Measurements from ENCODE around the gene TSFM. TPM values are rescaled to one million over a fixed set of nuclear protein-coding genes. Genes with fewer than 3 reads are reported as not detected.

TSFM gene
- total and polyA plus RNA-seq, 7 donors = 31.5 to 74.3 (median 52.1) TPM

DNA sequence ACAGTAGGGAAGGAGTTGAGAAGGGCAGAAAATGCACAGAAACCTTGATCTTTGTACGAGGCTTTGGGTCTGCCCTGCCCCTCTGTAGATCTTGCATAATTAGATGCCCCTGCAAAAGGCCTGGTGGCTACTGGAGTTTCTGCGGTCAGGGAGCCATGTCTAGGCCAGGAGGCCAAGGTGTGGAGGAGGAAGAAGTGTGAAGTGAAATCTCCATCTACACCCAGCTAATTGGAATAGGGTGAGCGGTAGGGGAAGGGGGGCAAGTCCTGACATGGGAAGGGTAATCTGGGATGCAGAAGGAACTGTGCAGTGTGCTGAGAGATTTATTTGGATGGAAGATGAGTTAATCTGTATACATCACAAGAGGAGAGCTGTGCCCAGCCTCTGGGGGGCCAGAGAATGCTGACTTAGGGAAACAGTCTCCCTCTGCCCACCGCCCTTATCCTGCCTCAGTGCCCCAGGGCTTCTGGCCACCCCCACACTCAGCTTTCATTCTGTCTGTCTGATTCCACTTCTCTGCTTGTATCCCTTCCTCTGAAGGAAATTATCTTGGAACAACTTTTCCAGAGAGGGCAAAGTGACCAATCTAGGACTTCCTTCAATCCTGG, 21.1 kb upstream of the TSFM start:
- Histone ChIP-seq H3K36me3 (ENCODE audit: insufficient read depth in 1 of 2, low read depth in 1 of 2) (peaks cover 0 to 21% of the 10 kb centered on the region in 2 donors), H3K27ac (no peak overlapping the region), H3K9me3 (no peaks in the 10 kb centered on the region), H3K27me3 (ENCODE audit: insufficient read depth in 3 of 3, low read length in 2 of 3) (peaks cover 0 to 50% (median 24%) of the 10 kb centered on the region in 3 donors), H3K4me1 (peaks cover 14% of the 10 kb centered on the region), H3K4me3 (no peak overlapping the region)
- ATAC-seq (no peak), DNase-seq (no peak)
- TF ChIP-seq, protein P1, sequence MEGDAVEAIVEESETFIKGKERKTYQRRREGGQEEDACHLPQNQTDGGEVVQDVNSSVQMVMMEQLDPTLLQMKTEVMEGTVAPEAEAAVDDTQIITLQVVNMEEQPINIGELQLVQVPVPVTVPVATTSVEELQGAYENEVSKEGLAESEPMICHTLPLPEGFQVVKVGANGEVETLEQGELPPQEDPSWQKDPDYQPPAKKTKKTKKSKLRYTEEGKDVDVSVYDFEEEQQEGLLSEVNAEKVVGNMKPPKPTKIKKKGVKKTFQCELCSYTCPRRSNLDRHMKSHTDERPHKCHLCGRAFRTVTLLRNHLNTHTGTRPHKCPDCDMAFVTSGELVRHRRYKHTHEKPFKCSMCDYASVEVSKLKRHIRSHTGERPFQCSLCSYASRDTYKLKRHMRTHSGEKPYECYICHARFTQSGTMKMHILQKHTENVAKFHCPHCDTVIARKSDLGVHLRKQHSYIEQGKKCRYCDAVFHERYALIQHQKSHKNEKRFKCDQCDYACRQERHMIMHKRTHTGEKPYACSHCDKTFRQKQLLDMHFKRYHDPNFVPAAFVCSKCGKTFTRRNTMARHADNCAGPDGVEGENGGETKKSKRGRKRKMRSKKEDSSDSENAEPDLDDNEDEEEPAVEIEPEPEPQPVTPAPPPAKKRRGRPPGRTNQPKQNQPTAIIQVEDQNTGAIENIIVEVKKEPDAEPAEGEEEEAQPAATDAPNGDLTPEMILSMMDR (IDR thresholded peaks at IDR 0.05) = no peak
- 92 to 94% (median 94%) methylated on average over 4 of the region's 4 CpGs for WGBS, 3 donors
- intact Hi-C loops (cut with DNase I) = no loop called here

DNA sequence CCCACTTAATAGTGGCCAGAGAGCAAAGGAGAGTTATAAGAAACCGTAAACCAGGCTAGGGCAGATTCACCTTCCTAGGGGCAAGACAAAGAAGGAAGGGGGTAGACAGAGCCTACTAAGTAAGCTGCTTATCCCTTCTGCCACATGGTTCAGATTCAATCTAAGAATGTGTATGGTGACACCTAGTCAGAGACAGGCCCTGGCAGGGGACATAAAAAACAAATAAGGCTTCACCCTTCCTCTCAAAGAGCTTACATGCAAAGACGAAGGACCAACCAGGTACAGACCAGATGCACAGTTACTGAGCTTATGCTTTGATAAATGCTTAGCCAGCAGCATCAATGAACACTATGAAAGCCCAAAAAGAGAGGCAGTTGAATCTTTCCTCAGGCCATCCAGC, 20.1 kb upstream of the TSFM start:
- DNase-seq (no peak), ATAC-seq (no peak)
- Histone ChIP-seq H3K4me1 (peaks cover 18% of the 10 kb centered on the region), H3K27ac (no peak overlapping the region), H3K27me3 (ENCODE audit: insufficient read depth in 3 of 3, low read length in 2 of 3) (peaks cover 0 to 54% (median 29%) of the 10 kb centered on the region in 3 donors), H3K9me3 (no peaks in the 10 kb centered on the region), H3K36me3 (ENCODE audit: insufficient read depth in 1 of 2, low read depth in 1 of 2) (peaks cover 0 to 18% of the 10 kb centered on the region in 2 donors), H3K4me3 (no peak overlapping the region)
- TF ChIP-seq, protein P1 (IDR thresholded peaks at IDR 0.05) = no peak
- intact Hi-C loops (cut with DNase I) = no loop called here
- WGBS, 3 donors = 85 to 92% (median 91%) methylated on average over 2 of the region's 2 CpGs

DNA sequence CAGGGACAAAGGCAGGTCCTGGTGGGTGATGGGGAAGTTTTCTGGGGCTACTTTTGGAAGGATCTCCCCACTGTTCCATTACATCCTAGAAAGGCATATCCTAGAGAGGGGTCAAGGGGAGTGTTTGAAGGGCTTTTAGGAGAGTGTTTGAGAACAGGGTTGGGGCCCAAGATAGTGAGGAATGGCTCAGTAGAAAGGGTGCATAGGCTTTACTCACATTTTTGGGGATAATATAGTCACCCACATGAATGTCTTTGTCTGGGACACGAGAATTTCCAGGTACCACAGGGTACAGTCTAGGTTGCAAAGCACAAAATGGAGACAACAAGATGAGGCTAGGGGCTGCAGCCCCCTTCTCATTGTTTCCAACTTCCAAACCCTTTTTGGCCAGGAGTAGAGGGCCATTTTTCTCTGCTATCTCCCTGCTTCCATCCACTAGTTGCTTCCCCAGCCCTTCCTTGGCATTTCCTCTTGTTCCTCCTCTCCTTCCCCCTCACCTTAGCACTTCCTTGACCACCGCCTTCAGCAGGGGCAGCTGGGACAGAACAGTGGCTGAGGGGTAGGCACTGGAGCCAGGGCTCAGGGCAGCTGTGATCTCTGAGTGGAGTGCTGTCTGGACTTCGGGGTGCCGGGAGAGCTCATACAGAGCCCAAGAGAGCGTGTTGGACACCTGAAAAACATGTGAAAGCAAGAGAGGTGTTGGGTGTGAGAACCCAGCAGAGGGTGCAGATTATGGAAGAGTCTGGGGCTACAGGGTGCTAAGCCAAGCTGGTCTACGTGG, 18.5 kb upstream of the TSFM start:
- TF ChIP-seq, protein P1 (IDR thresholded peaks at IDR 0.05) = no peak
- Histone ChIP-seq H3K9me3 (no peaks in the 10 kb centered on the region), H3K27ac (no peak overlapping the region), H3K4me3 (no peak overlapping the region), H3K4me1 (peaks cover 18% of the 10 kb centered on the region), H3K27me3 (ENCODE audit: insufficient read depth in 3 of 3, low read length in 2 of 3) (peaks cover 0 to 54% (median 29%) of the 10 kb centered on the region in 3 donors), H3K36me3 (ENCODE audit: insufficient read depth in 1 of 2, low read depth in 1 of 2) (peaks cover 0 to 16% of the 10 kb centered on the region in 2 donors)
- WGBS, 3 donors = 65 to 75% (median 73%) methylated on average over 6 of the region's 6 CpGs
- ATAC-seq = no peak
- no peak for DNase-seq
- intact Hi-C loops (cut with DNase I) = no loop called here

DNA sequence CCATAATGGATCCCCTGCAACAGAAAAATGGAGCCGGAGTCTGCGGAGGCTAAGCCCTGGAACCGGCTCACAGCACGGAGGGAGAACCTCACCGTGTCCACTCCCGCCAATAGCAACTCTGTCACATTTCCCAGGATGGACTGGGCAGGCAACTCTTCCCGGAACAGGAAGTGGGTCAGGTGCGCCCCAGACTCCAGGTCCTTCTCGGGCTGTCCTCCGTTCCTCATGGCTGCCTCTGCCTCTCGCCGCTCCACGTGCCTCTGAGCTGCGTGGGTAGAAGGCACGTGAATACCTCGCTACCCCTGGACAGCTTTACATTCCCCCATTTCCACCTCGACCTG, 18.0 kb upstream of the TSFM start:
- H3K27me3 ChIP-seq (ENCODE audit: insufficient read depth in 3 of 3, low read length in 2 of 3) = peaks cover 0 to 54% (median 29%) of the 10 kb centered on the region in 3 donors
- H3K36me3 ChIP-seq (ENCODE audit: insufficient read depth in 1 of 2, low read depth in 1 of 2) = peaks cover 3 to 20% of the 10 kb centered on the region in 2 donors
- intact Hi-C loops (cut with DNase I) = no loop called here
- 19 to 21% (median 20%) methylated on average over 15 to 17 of the region's 17 CpGs for WGBS, 3 donors
- ATAC-seq = no peak
- H3K4me1 ChIP-seq = peaks cover 18% of the 10 kb centered on the region
- peak overlapping the region; percentile 51 for H3K4me3 ChIP-seq
- H3K27ac ChIP-seq = no peak overlapping the region
- no peaks in the 10 kb centered on the region for H3K9me3 ChIP-seq
- no peak for DNase-seq
- TF ChIP-seq, protein P1 (IDR thresholded peaks at IDR 0.05) = no peak
